HG03064 (cell line): Measurements from ENCODE around the gene ITGA4.

Experiments used
- ATAC-seq: cut with Tn5 transposase; IDR thresholded peaks from one replicate; pipeline ENCODE4 v1.9.1; 2021; ENCODE audit warnings: low read depth; ENCODE audit not compliant: unreplicated experiment

Gene ITGA4

DNA sequence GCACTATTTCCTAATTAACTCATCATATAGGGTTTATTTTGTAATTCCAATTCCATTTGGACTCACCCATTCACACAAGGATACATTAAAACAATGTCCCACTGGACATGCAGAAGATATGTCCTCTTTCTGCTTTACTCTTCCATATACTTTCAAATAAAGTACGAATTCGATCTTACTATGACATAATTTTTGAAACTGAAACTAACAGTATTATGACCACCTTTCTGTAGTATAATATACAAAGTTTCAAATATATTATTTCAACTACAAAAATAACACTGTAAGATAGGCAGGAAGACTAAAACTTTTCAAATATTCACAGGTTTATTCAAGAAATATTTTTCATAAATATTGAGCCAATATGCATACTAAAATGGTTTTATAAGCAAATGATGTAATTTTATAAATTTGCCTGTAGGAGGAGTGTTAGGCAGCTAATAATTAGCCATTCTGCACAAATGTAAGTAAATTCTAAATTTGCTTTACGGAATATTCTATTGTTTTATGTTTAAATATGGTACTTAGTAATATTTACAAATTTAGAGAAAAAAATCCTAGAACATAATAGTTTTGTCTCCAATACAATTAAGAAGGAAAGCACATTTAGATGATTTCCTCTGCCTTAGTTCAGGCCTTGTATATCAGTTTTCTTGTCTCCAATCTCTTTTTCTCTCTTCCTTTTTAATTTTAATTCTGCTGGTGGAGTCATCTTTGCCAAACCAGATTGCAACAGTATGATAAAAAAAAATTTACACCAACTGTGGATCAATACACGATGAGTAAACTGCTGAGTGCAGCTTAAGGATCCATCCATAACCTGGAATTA is 113.9 kb downstream of the ITGA4 start:
- ATAC-seq: no peak

DNA sequence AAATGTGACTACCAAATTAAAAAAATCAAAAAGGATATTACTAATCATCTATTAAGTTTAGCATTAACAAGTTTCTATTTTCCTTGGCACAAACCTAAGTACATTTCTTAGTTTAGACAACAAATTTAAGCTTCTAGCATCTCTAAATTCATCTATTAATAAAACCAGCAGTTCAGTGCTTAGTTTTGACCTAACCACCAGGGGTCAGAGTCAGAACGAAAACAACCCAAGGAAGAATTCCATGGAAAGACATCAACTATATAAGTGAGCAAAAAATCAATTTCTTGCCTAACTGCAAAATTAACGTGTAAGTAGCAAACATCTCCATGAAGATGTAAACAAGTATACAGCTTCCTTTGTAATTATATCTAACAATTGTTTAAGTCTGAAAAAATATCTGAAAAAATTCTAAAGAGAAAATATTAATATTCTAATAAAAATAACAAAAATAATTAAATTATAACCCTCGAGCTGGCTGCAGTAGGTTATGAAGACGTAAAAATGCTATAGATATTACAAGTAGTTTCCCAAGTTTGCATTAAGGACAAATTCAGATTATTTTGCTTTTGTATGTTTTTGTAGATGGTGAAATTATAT is 116.1 kb downstream of the ITGA4 start:
- no peak for ATAC-seq

DNA sequence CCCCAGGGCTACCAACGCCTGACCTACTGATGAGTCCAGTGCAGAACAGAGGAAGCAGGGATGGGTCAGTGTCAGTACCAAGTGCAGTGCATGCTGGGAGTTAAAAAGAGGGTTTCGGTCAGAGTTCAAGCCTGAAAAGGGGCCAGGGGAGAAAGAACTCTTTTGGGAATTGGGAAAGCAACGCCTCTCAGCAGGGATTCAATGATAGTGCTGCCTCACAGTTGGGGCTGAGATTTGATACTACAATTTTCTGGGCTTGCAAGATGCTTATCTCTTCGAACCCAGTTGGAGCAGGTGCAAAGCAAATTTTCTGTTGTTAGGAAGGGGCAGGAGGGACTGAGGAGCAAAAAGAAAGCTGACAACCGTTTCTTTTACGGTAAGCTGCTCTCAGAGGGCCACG is 117.1 kb downstream of the ITGA4 start:
- no peak for ATAC-seq

DNA sequence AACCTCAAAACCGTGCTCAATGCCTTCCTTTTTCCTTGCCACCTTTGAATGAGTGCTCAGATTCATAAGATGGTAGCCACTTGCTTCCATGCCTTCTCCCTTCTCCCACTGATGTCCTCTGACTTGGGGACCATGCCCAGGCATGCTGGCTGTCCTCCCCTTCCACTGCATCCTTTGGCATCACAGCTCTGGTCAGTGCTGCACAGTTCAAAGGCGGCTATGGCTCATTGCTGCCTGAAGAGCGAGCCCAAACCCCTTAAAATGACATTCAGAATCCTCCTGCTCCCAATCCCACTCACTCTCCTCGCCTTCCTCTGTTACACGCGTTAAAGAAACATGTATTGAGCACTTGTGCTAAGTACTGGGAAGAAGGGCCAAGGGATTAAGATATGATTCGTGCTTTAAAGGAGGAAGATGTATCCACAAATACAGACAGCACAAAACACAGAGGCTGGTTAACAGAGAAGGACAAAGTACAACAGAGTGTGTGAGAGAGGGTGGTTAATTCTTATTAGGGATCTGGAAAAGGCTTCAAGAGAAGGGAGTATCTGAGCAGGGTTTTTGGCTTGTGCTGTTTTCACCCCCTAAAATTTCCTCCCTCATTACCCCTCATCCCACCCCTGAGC is 118.0 kb downstream of the ITGA4 start:
- no peak for ATAC-seq

DNA sequence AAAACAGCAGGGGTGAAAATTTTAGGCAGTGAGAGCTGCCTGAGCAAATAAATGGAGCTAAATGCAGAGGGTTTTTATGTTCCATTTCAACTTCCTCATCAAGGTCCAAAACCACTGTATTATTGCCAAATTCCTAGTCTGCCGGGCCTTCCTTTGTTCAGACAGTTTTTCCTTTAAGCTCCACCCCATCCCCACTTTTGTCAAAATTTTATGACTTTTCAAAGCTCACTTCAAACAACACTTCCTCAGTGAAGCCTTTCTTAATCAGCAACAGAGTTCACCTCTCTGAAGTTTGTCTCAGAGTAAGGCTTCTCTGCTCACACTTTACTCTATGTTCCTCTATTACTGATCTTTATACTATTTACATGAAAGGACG is 118.5 kb downstream of the ITGA4 start:
- ATAC-seq: no peak

DNA sequence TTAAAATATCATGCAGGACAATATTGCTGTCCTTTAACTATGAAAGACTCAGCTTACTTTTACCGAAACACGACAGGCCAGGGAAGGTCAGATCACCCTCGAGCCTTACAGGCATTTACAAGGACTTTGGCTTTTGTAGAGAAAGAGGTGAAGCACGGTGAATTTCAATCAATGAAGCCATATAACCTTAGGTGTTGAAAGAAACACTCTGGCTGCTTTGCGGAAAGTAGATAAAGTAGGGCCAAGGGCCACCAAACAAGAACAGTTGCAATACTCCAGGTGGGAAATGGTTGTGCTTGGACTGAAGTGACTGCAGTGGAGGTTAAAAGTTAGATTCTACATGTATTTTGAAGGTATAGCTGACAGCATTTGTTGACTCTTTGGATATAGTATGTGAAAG is 119.2 kb downstream of the ITGA4 start:
- no peak for ATAC-seq

DNA sequence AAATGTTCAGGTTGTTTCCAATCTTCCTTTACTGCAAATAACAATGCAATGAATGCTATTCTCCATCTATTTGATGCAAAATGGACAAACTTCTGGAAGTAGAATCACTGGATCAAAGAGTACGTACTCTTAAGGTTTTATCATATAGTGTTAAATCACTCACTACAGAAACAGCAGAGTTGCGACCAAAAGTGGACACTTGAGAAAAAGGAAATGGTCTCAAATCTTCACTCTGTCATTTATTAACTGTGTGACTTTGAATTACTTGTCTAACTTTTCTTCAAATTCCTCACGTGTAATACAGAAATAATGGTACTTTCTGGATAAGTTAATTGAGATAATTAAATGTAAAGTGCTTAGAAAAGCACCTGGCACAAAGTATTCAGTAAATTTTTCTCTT is 121.6 kb downstream of the ITGA4 start:
- ATAC-seq: no peak

DNA sequence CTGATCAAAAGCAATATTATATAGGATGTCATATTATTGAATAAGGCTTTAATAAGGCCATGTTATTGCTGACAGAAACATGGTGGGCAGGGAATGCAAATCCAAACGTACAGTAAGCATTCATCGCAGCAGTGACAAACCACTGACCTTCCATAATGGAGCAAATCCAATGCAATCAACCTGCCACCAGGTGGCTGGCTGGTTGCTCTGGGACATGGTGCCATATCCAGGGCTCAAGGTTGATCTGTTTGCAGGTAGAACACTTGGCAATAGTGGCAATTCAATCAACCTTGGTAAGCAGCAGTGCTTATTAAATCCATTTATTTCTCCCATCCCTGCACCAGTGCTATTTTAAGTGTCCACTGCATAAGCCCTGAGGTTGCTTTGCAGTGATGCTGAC is 124.3 kb downstream of the ITGA4 start:
- no peak for ATAC-seq

DNA sequence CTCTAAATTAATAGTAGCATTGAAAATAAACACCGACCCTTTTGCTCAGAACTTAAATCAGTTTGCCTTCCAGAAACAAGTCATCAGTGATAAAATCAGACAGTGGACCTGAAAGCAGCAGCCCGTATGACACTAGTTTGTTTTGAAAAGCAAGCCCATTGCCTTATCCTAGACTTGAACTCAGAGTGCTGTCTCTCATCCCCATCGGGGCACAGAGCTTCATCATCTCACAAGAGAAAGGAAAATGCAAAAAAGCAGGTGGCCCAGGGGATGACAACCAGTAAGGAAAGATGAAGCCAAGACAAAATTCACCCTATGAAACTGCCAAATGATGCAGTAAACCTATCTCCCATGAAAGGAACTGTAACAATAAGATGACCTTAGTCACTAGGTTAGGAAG is 128.5 kb downstream of the ITGA4 start:
- no peak for ATAC-seq
